Right lobe of liver (tissue), 4 donors: ENCODE results near the gene RFXAP.

Experiments used
- CTCF ChIP-seq, 4 donors: fragments of 200-600 bp in 3 of 4; fragments of 450-650 bp in 1 of 4; IDR thresholded peaks; one replicate each; pipeline versions ENCODE4 v1.5.1 to v1.8.0; 2016 to 2022; ENCODE audit warnings: antibody characterized with exemption in 4 of 4, mild to moderate bottlenecking in 2 of 4
- POLR2A ChIP-seq: fragments of 450-650 bp; IDR thresholded peaks from one replicate; pipeline ENCODE4 v1.6.1; 2017; ENCODE audit warnings: antibody characterized with exemption, mild to moderate bottlenecking
- donor health status: DM: no; HTN: no; CAD: no.
- donor health status: DM: no; HTN: no; CAD: no.
- donor health status: DM: no; HTN: yes; CAD: no.

- TF ChIP-seq CTCF (IDR thresholded peaks at IDR 0.05) (no peak), POLR2A (no peak)
These were observed 46.2 kb upstream of the RFXAP start for GRCh38 chr13:36772853-36773252.
